ENCODE measurements around the gene FLT4. TPM values are rescaled to one million over a fixed set of nuclear protein-coding genes. Genes with fewer than 3 reads are reported as not detected.

FLT4 gene
- total and polyA plus RNA-seq, 9 donors: 3.3 to 18.5 (median 7.0) TPM

DNA sequence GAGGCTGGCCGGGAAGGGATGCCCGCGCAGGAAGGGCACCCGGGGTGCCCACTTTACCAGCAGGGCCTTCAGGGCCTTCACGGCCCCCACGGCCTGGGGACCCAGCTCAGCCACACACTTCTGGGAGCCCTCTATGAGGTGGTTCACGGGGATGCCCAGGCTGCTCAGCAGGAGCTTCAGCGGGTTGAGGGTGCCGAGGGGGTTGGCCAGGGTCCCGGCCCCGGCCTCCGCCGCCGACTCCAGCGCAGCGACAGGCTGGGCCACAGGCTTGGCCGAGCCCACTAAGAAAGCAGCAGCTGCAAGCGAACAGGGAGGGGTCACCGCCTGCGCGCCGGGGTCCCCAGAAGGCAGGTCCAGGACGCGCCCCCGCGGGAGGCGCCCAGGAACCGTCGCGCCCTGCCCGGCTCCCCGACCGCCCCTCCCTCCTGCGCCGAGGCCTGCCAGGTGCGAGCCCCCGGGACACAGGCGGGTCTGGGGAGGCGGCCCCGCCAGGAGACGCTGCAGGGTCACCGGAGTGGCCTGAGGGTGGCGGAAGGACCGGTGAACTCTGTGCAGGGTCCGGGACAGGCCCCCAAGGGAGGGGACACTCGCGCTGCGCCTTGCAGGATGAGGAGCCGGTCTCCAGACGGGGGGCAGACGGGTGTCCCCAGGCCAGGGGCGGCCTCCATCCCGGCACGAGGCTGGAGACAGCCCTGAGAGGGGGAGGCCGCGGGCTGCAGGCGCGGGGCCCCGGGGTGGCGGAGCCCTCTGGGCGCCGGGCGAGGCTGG is 58.7 kb downstream of the FLT4 start:
- intact Hi-C loops (cut with DNase I): no loop called here
- no peaks in the 10 kb centered on the region for H3K4me1 ChIP-seq (ENCODE audit: insufficient read depth)
- no peak for DNase-seq
- WGBS, 3 donors: 1 to 2% (median 1%) methylated on average over 32 to 63 of the region's 63 CpGs
- no peaks in the 10 kb centered on the region for H3K27me3 ChIP-seq
- no peak for TF ChIP-seq POLR2A (IDR thresholded peaks at IDR 0.05)
- TF ChIP-seq, protein P1, sequence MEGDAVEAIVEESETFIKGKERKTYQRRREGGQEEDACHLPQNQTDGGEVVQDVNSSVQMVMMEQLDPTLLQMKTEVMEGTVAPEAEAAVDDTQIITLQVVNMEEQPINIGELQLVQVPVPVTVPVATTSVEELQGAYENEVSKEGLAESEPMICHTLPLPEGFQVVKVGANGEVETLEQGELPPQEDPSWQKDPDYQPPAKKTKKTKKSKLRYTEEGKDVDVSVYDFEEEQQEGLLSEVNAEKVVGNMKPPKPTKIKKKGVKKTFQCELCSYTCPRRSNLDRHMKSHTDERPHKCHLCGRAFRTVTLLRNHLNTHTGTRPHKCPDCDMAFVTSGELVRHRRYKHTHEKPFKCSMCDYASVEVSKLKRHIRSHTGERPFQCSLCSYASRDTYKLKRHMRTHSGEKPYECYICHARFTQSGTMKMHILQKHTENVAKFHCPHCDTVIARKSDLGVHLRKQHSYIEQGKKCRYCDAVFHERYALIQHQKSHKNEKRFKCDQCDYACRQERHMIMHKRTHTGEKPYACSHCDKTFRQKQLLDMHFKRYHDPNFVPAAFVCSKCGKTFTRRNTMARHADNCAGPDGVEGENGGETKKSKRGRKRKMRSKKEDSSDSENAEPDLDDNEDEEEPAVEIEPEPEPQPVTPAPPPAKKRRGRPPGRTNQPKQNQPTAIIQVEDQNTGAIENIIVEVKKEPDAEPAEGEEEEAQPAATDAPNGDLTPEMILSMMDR (IDR thresholded peaks at IDR 0.05): no peak
- no peak for TF ChIP-seq EP300 (IDR thresholded peaks at IDR 0.05)
- no peak overlapping the region for H3K4me3 ChIP-seq
- no peaks in the 10 kb centered on the region for H3K9me3 ChIP-seq
- no peaks in the 10 kb centered on the region for H3K36me3 ChIP-seq
- no peak overlapping the region for H3K27ac ChIP-seq

DNA sequence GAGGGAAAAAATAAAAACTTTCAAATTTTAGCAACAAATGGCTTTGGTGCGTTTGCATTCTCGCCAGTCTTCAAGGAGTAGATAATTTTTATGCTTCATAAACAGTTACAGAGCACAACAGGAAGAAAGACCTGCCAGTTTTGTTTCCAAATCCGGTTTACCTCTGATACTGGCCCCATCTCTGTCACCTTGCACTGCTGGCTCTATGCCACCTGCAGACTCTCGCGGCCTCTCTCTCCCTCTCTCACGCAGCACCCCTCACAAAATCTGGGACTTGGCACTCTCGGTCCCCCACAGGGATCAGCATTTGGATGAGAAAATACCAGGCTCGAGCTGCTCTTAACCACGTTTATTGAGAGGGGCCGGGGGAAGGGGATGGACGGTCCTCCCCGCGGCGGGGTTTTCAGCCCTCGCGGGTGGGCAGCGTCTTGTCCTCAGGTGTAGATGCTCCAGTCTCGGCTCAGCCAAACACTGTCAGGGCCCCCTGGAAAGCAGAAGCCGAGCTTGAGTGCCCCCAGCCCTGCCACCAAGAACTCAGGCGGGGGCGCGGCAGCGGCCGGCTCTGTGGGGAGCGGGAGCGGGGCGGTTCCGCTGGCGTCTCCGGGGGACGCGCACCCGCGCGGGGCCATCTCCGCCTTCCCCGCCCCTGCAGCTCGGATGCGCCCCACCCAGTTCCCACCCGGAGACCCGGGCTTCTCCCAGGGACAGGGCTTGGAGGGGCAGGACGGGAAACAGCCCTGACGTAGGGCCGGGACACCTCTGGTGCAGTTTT is 59.4 kb downstream of the FLT4 start:
- Histone ChIP-seq H3K9me3 (no peaks in the 10 kb centered on the region), H3K4me3 (no peak overlapping the region), H3K4me1 (ENCODE audit: insufficient read depth) (no peaks in the 10 kb centered on the region), H3K27ac (no peak overlapping the region), H3K27me3 (no peaks in the 10 kb centered on the region), H3K36me3 (no peaks in the 10 kb centered on the region)
- TF ChIP-seq, protein P1 (IDR thresholded peaks at IDR 0.05): no peak
- TF ChIP-seq POLR2A (IDR thresholded peaks at IDR 0.05) (no peak), EP300 (IDR thresholded peaks at IDR 0.05) (no peak)
- 1 to 2% (median 1%) methylated on average over 23 to 44 of the region's 44 CpGs for WGBS, 3 donors
- intact Hi-C loops (cut with DNase I): no loop called here
- peak in 1 of 5 donors; percentile 24 for DNase-seq

DNA sequence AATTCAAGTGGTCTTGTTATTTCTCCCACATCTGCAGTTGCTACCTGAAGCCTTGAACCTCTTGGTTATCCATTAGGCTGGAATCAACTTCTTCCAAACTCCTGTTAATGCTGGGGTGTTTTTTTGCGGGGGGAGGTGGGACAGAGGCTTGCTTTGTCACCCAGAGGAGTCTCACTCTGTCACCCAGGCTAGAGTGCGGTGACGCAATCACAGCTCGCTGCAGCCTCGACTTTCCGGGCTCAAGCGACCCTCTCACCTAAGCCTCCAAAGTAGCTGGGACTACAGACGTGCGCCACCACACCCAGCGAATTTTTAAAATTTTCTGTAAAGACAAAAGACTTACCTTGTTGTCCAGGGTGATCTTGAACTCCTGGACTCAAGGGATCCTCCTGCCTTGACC is 62.5 kb downstream of the FLT4 start:
- no peaks in the 10 kb centered on the region for H3K27me3 ChIP-seq
- WGBS, 3 donors: 93 to 94% (median 94%) methylated on average over 10 of the region's 10 CpGs
- H3K27ac ChIP-seq: no peak overlapping the region
- no peak for TF ChIP-seq POLR2A (IDR thresholded peaks at IDR 0.05)
- TF ChIP-seq, protein P1 (IDR thresholded peaks at IDR 0.05): no peak
- DNase-seq: no peak
- no peak overlapping the region for H3K4me3 ChIP-seq
- intact Hi-C loops (cut with DNase I): no loop called here
- H3K4me1 ChIP-seq (ENCODE audit: insufficient read depth): no peaks in the 10 kb centered on the region
- no peaks in the 10 kb centered on the region for H3K9me3 ChIP-seq
- H3K36me3 ChIP-seq: no peaks in the 10 kb centered on the region

DNA sequence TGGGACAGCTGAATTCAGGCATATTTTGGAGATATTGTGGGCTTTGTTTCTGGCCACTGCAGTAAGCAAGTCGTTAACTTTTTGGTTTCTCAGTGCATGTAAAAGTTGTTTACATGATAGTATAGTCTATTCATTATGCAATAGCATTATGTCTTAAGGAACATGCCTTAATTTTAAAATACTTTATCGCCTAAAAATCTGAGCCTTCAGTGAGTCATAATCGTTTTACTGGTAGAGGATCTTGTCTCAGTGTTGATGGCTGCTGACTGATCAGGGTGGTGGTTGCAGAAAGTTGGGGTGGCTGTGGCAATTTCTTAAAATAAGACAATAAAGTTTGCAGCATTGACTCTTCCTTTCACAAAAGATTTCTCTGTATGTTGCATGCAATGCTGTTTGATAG is 63.2 kb downstream of the FLT4 start:
- Histone ChIP-seq H3K4me1 (ENCODE audit: insufficient read depth) (no peaks in the 10 kb centered on the region), H3K36me3 (no peaks in the 10 kb centered on the region), H3K4me3 (no peak overlapping the region), H3K27me3 (no peaks in the 10 kb centered on the region), H3K27ac (no peak overlapping the region), H3K9me3 (no peaks in the 10 kb centered on the region)
- DNase-seq: no peak
- TF ChIP-seq, protein P1 (IDR thresholded peaks at IDR 0.05): no peak
- TF ChIP-seq EP300 (IDR thresholded peaks at IDR 0.05): no peak
- no peak for TF ChIP-seq POLR2A (IDR thresholded peaks at IDR 0.05)
- 84 to 87% (median 85%) methylated on average over 3 of the region's 3 CpGs for WGBS, 3 donors
- intact Hi-C loops (cut with DNase I): no loop called here

Data from ovary (tissue), 9 donors.